SK-N-SH (cell line): ENCODE measurements around the gene NANOS3. TPM values are rescaled to one million over a fixed set of nuclear protein-coding genes. Genes with fewer than 3 reads are reported as not detected.

Experiments
- CTCF ChIA-PET: fragments of 300-600, 350-600 bp; formaldehyde crosslinking; extraction: SDS; loops from one replicate; lab custom pipeline; 2021; lab: Yijun Ruan, JAX
- POLR2A ChIA-PET: fragments of 350-600 bp; sonication (Branson Sonifier 250); formaldehyde crosslinking; extraction: SDS; loops from one replicate; lab custom pipeline; 2020; ENCODE audit warnings: antibody characterized with exemption, inconsistent platforms; lab: Yijun Ruan, JAX
- DNase-seq: peaks from one replicate; pipeline ENCODE4 v3.0.0; 2012
- H2AFZ ChIP-seq: fragments of 200-600 bp; sonication (generic); 2 replicates; pipeline ENCODE4 v1.8.1; 2016; ENCODE audit warnings: antibody characterized with exemption, mild to moderate bottlenecking, low read depth
- H3F3A ChIP-seq: fragments of 200-600 bp; sonication (generic); replicated peaks from 2 replicates; pipeline ENCODE3; 2016; ENCODE audit warnings: antibody characterized with exemption, mild to moderate bottlenecking; ENCODE audit not compliant: insufficient read depth
- H3K27ac ChIP-seq, 2 experiments: fragments of 200-500 bp in 1 of 2; fragments of 200-600 bp in 1 of 2; sonication (Bioruptor generic) in 1 of 2; sonication (generic), shearing (Covaris generic) in 1 of 2; 2 replicates each; pipeline versions ENCODE4 v1.5.1 to v1.6.1; 2014 to 2016; ENCODE audit warnings: low read depth in 2 of 2, inconsistent platforms in 1 of 2, low read length in 1 of 2, mild to moderate bottlenecking in 1 of 2, mixed read lengths in 1 of 2
- H3K27me3 ChIP-seq: fragments of 200-600 bp; sonication (generic), shearing (Covaris generic); 2 replicates; pipeline ENCODE4 v1.6.1; 2016; ENCODE audit warnings: mixed run types; ENCODE audit not compliant: insufficient read depth
- H3K36me3 ChIP-seq, 2 experiments: fragments of 200-500 bp in 1 of 2; fragments of 200-600 bp in 1 of 2; sonication (Bioruptor generic) in 1 of 2; sonication (generic) in 1 of 2; replicated peaks in 1 of 2; 2 replicates each; pipeline versions ENCODE3 to v1.5.1; 2014 to 2016; ENCODE audit warnings: low read length in 1 of 2, mild to moderate bottlenecking in 1 of 2; ENCODE audit not compliant: insufficient read depth in 2 of 2, control insufficient read depth in 1 of 2
- H3K4me1 ChIP-seq, 2 experiments: fragments of 200-500 bp in 1 of 2; fragments of 200-600 bp in 1 of 2; sonication (Bioruptor generic) in 1 of 2; sonication (generic), shearing (Covaris generic) in 1 of 2; 2 replicates each; pipeline versions ENCODE4 v1.5.1 to v1.6.1; 2014 to 2016; ENCODE audit warnings: low read depth in 1 of 2, low read length in 1 of 2, mixed run types in 1 of 2; ENCODE audit not compliant: insufficient read depth in 2 of 2, control insufficient read depth in 1 of 2
- H3K4me2 ChIP-seq: fragments of 200-600 bp; sonication (generic), shearing (Covaris generic); 2 replicates; pipeline ENCODE4 v1.6.1; 2017; ENCODE audit warnings: mixed run types
- H3K4me3 ChIP-seq, 2 experiments: fragments of 200-500 bp in 1 of 2; fragments of 200-600 bp in 1 of 2; sonication (Bioruptor generic) in 1 of 2; sonication (generic), shearing (Covaris generic) in 1 of 2; 2 replicates each; pipeline versions ENCODE4 v1.5.1 to v1.8.1; 2014 to 2016; ENCODE audit warnings: low read depth in 2 of 2, inconsistent platforms in 1 of 2, low read length in 1 of 2, mild to moderate bottlenecking in 1 of 2, mixed read lengths in 1 of 2, moderate library complexity in 1 of 2
- H3K79me2 ChIP-seq: fragments of 200-600 bp; sonication (generic); 2 replicates; pipeline ENCODE4 v1.8.1; 2017; ENCODE audit warnings: mild to moderate bottlenecking; ENCODE audit not compliant: insufficient read depth
- H3K9ac ChIP-seq: fragments of 200-600 bp; sonication (generic); 2 replicates; pipeline ENCODE4 v1.6.1; 2017; ENCODE audit warnings: mixed run types
- H3K9me2 ChIP-seq: fragments of 200-600 bp; sonication (generic); 2 replicates; pipeline ENCODE4 v1.6.1; 2017; ENCODE audit warnings: mixed run types
- H3K9me3 ChIP-seq: fragments of 200-600 bp; sonication (generic); 2 replicates; pipeline ENCODE4 v1.6.1; 2017; ENCODE audit warnings: mixed run types, mild to moderate bottlenecking, moderate library complexity
- H4K20me1 ChIP-seq: fragments of 200-600 bp; sonication (generic); 2 replicates; pipeline ENCODE4 v1.6.1; 2017; ENCODE audit warnings: mild to moderate bottlenecking, mixed run types; ENCODE audit not compliant: insufficient read depth
- CHD2 ChIP-seq: fragments of 150-350 bp; IDR thresholded peaks from 2 replicates; pipeline ENCODE4 v1.6.1; 2018; ENCODE audit warnings: low read length; ENCODE audit not compliant: partially characterized antibody
- EZH2phosphoT487 ChIP-seq: fragments of 200-600 bp; sonication (generic); IDR thresholded peaks from 2 replicates; pipeline ENCODE4 v1.6.1; 2017; ENCODE audit warnings: low read depth, mixed run types, mild to moderate bottlenecking, antibody characterized with exemption, moderate library complexity, borderline replicate concordance
- FOXM1 ChIP-seq: IDR thresholded peaks from 2 replicates; pipeline ENCODE4 v1.4.0; 2012; ENCODE audit warnings: low read depth, mild to moderate bottlenecking
- IRF3 ChIP-seq: fragments of 150-350 bp; IDR thresholded peaks from 2 replicates; pipeline ENCODE4 v1.6.1; 2016; ENCODE audit warnings: mild to moderate bottlenecking, low read depth, low read length
- JUND ChIP-seq: IDR thresholded peaks from 2 replicates; pipeline ENCODE4 v1.4.0; 2012
- MXI1 ChIP-seq: IDR thresholded peaks from 2 replicates; pipeline ENCODE4 v1.6.1; 2012; ENCODE audit warnings: mild to moderate bottlenecking, low read depth, low read length, improper control_type of control experiment
- PBX3 ChIP-seq: IDR thresholded peaks from 2 replicates; pipeline ENCODE4; 2012
- POLR2AphosphoS5 ChIP-seq: IDR thresholded peaks from 2 replicates; pipeline ENCODE4 v1.6.1; 2012; ENCODE audit warnings: low read depth, low read length
- RAD21 ChIP-seq: IDR thresholded peaks from 2 replicates; pipeline ENCODE4 v1.6.1; 2012; ENCODE audit warnings: mild to moderate bottlenecking, low read length
- RCOR1 ChIP-seq: fragments of 150-350 bp; IDR thresholded peaks from 2 replicates; pipeline ENCODE4 v1.6.1; 2017; ENCODE audit warnings: antibody characterized with exemption, low read length
- REST ChIP-seq: IDR thresholded peaks from 2 replicates; pipeline ENCODE4 v1.6.1; 2012; ENCODE audit warnings: mild to moderate bottlenecking, low read depth, low read length, moderate library complexity
- TAF1 ChIP-seq: IDR thresholded peaks from 2 replicates; pipeline ENCODE4 v1.6.1; 2012; ENCODE audit warnings: low read depth, mild to moderate bottlenecking, low read length, moderate library complexity, borderline replicate concordance
- USF1 ChIP-seq: IDR thresholded peaks from 2 replicates; pipeline ENCODE4 v1.4.0; 2012; ENCODE audit warnings: low read depth, borderline replicate concordance
- USF2 ChIP-seq: fragments of 150-350 bp; IDR thresholded peaks from 2 replicates; pipeline ENCODE4 v1.6.1; 2017; ENCODE audit warnings: antibody characterized with exemption, low read length, low read depth, borderline replicate concordance
- ZBTB33 ChIP-seq: IDR thresholded peaks from 2 replicates; pipeline ENCODE4 v1.4.0; 2012; ENCODE audit warnings: low read depth, borderline replicate concordance
- WGBS: methylation state at CpG from one replicate; pipeline ENCODE4 v1.1.6; 2017; ENCODE audit warnings: low lambda C conversion rate; 5-methylcytosine and 5-hydroxymethylcytosine counted together
- polyA plus RNA-seq, 3 experiments: library from polyadenylated mRNA; depleted of rRNA; stranded (reverse); fragments of >200 nt; gene quantifications; 2 replicates each; pipeline ENCODE4 v1.2.3, GENCODE V29; 2012

Gene NANOS3
- polyA plus RNA-seq, 1 of the 3 experiments (the other 2 are of a cell fraction), result 0.53 TPM

- peaks cover 8 to 37% of the 10 kb centered on the region in 2 experiments for H3K36me3 ChIP-seq
- peak overlapping the region; percentile 77 to 82 for H3K4me3 ChIP-seq
- peak overlapping the region; percentile 97 to 99 for H3K27ac ChIP-seq
- no peaks in the 10 kb centered on the region for H3K9me3 ChIP-seq
- H3K4me1 ChIP-seq, result peaks cover 45 to 60% of the 10 kb centered on the region in 2 experiments
- H3K4me2 ChIP-seq, result peak overlapping the region; percentile 93
- peak overlapping the region; percentile 99 for H3K9ac ChIP-seq
- TF ChIP-seq RAD21 (no peak), EZH2phosphoT487 (no peak), ZBTB33 (no peak), MXI1 (no peak), RCOR1 (no peak), USF2 (no peak), JUND (no peak), USF1 (no peak), FOXM1 (no peak), CHD2 (no peak)
- ChIA-PET POLR2A (interaction anchor here (0.7 to 0.9 kb wide), 3 partner anchors 24 to 71 kb away, joined by 3 to 5 read pairs (median 3); partner anchors contain the start of gene ZSWIM4), CTCF (interaction anchor here (0.7 to 1.5 kb wide), 6 partner anchors 17 to 46 kb away, joined by 3 to 15 read pairs (median 3); no protein-coding TSS in a partner anchor)
- H3F3A ChIP-seq, result peaks cover 78% of the 10 kb centered on the region
- H3K79me2 ChIP-seq, result peaks cover 74% of the 10 kb centered on the region
- peak; percentile 28 for DNase-seq
- no peaks in the 10 kb centered on the region for H3K27me3 ChIP-seq
- 0% methylated on average over 3 of the region's 11 CpGs for WGBS
- no peak overlapping the region for H2AFZ ChIP-seq
- H3K9me2 ChIP-seq, result no peaks in the 10 kb centered on the region
- peaks cover 55% of the 10 kb centered on the region for H4K20me1 ChIP-seq
Observed at GRCh38 chr19:13841962-13842290, 35.0 kb upstream of the NANOS3 start.

- peak; percentile 87 for DNase-seq
- Histone ChIP-seq H3K4me2 (peak overlapping the region; percentile 99), H3K27ac (peak overlapping the region; percentile 99 to 100), H2AFZ (no peak overlapping the region), H3K9ac (peak overlapping the region; percentile 99), H3F3A (peaks cover 78% of the 10 kb centered on the region), H3K9me2 (no peaks in the 10 kb centered on the region), H3K79me2 (peaks cover 68% of the 10 kb centered on the region), H3K4me3 (peak overlapping the region; percentile 77 to 82), H3K9me3 (no peaks in the 10 kb centered on the region), H3K4me1 (peaks cover 40 to 58% of the 10 kb centered on the region in 2 experiments), H3K36me3 (peaks cover 8 to 33% of the 10 kb centered on the region in 2 experiments), H4K20me1 (peaks cover 49% of the 10 kb centered on the region), H3K27me3 (no peaks in the 10 kb centered on the region)
- ChIA-PET CTCF (interaction anchor here (0.7 to 1.5 kb wide), 2 partner anchors 20 to 24 kb away, joined by 3 to 15 read pairs; no protein-coding TSS in a partner anchor), POLR2A (interaction anchor here (0.7 to 0.9 kb wide), 2 partner anchors 47 to 70 kb away, joined by 3 to 5 read pairs; partner anchors contain the start of gene ZSWIM4)
- WGBS, result 0% methylated on average over 18 of the region's 95 CpGs
- TF ChIP-seq PBX3 (no peak), IRF3 (no peak), MXI1 (peak; percentile 7; the same call in 1 of the 2 replicates), POLR2AphosphoS5 (peak; percentile 98), REST (peak; percentile 43; the same call in 1 of the 2 replicates), TAF1 (peak; percentile 87)
Observed at GRCh38 chr19:13842291-13843103, 34.4 kb upstream of the NANOS3 start.
